ENCODE results near the gene SUN2.

GRCh38 chr22:38798496-38798895, 42.7 kb upstream of the SUN2 start:
- no peak for TF ChIP-seq CTCF (IDR thresholded peaks at IDR 0.05)
- TF ChIP-seq POLR2AphosphoS5 (IDR thresholded peaks at IDR 0.05): no peak
